ENCODE data around the gene GRPEL1. TPM values are rescaled to one million over a fixed set of nuclear protein-coding genes. Genes with fewer than 3 reads are reported as not detected.

The GRPEL1 gene
- total and polyA plus RNA-seq, 2 of the 13 experiments (the other 11 are each of a cell fraction or from before 2014, with no cell fraction given) = 32.3 to 141 TPM

DNA sequence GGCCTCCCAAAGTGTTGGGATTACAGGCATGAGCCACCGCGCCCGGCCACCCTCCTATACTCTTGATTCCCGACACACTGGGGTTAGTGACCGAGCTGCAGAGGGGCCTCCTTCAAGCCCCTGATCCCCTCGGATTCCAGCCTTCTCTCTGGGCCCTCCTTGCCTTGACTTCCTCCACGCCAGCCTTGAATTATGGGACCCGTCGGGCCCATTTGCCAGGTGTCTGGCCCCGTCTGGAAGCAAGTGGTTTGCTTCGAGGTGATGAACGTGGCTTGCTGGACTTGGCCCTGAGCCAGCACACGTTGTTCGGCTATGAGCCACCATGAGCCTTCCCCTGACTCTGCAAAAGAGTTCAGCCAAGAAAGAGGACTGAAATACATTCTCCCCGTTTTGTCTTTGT is 37.4 kb upstream of the GRPEL1 start:
- Histone ChIP-seq H3K36me3 (replicated peaks in 1 of 2; ENCODE audit: control insufficient read depth in 1 of 2, insufficient read depth in 2 of 2, low read length in 2 of 2) (no peaks in the 10 kb centered on the region), H3K4me2 (ENCODE audit: low read depth, low read length) (no peak overlapping the region), H3K9me3 (ENCODE audit: low read length) (no peaks in the 10 kb centered on the region), H4K20me1 (ENCODE audit: insufficient read depth, low read length) (no peaks in the 10 kb centered on the region), H2AFZ (ENCODE audit: low read length) (no peak overlapping the region), H3K9ac (ENCODE audit: insufficient read depth, low read depth, low read length) (no peak overlapping the region), H3K4me1 (ENCODE audit: insufficient read depth, low read length) (peaks cover 51% of the 10 kb centered on the region), H3K79me2 (ENCODE audit: insufficient read depth, low read length) (no peaks in the 10 kb centered on the region), H3K27ac (ENCODE audit: extremely low read length, insufficient read depth, low read length) (no peak overlapping the region), H3K4me3 (replicated peaks in 1 of 3; ENCODE audit: insufficient read depth in 1 of 3, low read depth in 2 of 3, low read length in 3 of 3) (no peak overlapping the region), H3K27me3 (ENCODE audit: control insufficient read depth in 1 of 2, insufficient read depth in 2 of 2, low read length in 2 of 2) (peaks cover 2 to 16% of the 10 kb centered on the region in 2 experiments; a peak in 3 of 5 replicates)
- DNase-seq (ENCODE audit: low spot score) = no peak
- intact Hi-C loops (cut with micrococcal nuclease; ENCODE audit: unreplicated experiment) (no loop called here), in situ Hi-C loops (cut with HindIII; ENCODE audit: extremely low pct_ligation_motif_present, low pct_unique_long_range_greater_than_20kb) (no loop called here)
- ChIA-PET CTCF (ENCODE audit: low intra/inter-chr PET ratio, low total read pairs) (no interaction called here), POLR2A (no interaction called here)
- WGBS (ENCODE audit: low lambda C conversion rate) = 54% methylated on average over 15 of the region's 15 CpGs
- ATAC-seq = no peak
- BruUV-seq (replicated peaks) = no TSS peak
- no peak for FAIRE-seq
- TF ChIP-seq, protein P1, sequence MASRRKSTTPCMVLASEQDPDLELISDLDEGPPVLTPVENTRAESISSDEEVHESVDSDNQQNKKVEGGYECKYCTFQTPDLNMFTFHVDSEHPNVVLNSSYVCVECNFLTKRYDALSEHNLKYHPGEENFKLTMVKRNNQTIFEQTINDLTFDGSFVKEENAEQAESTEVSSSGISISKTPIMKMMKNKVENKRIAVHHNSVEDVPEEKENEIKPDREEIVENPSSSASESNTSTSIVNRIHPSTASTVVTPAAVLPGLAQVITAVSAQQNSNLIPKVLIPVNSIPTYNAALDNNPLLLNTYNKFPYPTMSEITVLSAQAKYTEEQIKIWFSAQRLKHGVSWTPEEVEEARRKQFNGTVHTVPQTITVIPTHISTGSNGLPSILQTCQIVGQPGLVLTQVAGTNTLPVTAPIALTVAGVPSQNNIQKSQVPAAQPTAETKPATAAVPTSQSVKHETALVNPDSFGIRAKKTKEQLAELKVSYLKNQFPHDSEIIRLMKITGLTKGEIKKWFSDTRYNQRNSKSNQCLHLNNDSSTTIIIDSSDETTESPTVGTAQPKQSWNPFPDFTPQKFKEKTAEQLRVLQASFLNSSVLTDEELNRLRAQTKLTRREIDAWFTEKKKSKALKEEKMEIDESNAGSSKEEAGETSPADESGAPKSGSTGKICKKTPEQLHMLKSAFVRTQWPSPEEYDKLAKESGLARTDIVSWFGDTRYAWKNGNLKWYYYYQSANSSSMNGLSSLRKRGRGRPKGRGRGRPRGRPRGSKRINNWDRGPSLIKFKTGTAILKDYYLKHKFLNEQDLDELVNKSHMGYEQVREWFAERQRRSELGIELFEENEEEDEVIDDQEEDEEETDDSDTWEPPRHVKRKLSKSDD (CRISPR knock-in tag; IDR thresholded peaks at IDR 0.05; ENCODE audit: low read depth) = no peak
- TF ChIP-seq RFX3 (CRISPR knock-in tag; IDR thresholded peaks at IDR 0.05) (no peak), ATAD3A (CRISPR knock-in tag; IDR thresholded peaks at IDR 0.05) (no peak), MLX (CRISPR knock-in tag; IDR thresholded peaks at IDR 0.05) (no peak), ZFP62 (CRISPR knock-in tag; IDR thresholded peaks at IDR 0.05) (no peak), ZNF251 (CRISPR knock-in tag; IDR thresholded peaks at IDR 0.05) (no peak), MIER2 (CRISPR knock-in tag; IDR thresholded peaks at IDR 0.05) (no peak), TEF (CRISPR knock-in tag; IDR thresholded peaks at IDR 0.05) (no peak), HDAC2 (CRISPR knock-in tag; IDR thresholded peaks at IDR 0.05) (no peak), ONECUT2 (CRISPR knock-in tag; IDR thresholded peaks at IDR 0.05) (no peak), ZFP36 (IDR thresholded peaks at IDR 0.05; ENCODE audit: borderline replicate concordance, low read depth, low read length, partially characterized antibody) (no peak), PHF20 (CRISPR knock-in tag; IDR thresholded peaks at IDR 0.05) (no peak), FOXK2 (IDR thresholded peaks at IDR 0.05) (no peak), MEIS2 (CRISPR knock-in tag; IDR thresholded peaks at IDR 0.05) (no peak)

All from HepG2 (cell line).